NCI-H748 treated with DMSO at 0.1 percent for 48 hours (cell line): ENCODE results near the gene SEPTIN14.
"Not testable (repeated sequence)": the region's sequence is repeated elsewhere in the genome, so short reads cannot be mapped to it uniquely, and the experiment has no call there.

Source experiments
- DNase-seq: peaks from one replicate; lab custom pipeline; 2025; lab: John Stamatoyannopoulos, UW

The SEPTIN14 gene

DNA sequence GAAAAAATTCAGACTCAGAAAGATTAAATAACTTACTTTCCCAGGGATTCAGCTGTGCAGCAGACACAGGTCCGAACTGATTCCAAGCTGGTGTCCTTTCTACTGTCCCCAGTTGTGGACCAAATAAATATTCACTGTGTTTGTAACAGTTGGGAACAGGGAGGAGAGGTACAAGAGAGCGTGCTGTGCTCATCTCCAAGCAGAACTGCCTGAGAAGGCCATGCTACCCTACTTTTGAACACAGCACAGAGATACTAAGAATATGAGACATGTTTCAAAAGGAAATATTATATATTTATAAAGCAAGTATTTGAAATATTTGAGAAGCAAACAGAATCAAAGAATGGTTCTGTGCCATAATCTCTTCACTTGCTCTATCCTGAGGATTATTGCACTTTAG lies at the start of gene SEPTIN14:
TSS of gene SEPTIN14 (minus strand) at position 101 of the 400 bp plus-strand sequence. CDS start 756 bp downstream, outside the sequence.
- not testable (repeated sequence) for DNase-seq

GRCh38 chr7:55903985-55904759 lies 41.6 kb upstream of the SEPTIN14 start:
- no peak for DNase-seq

GRCh38 chr7:55901059-55901458 lies 38.5 kb upstream of the SEPTIN14 start:
- DNase-seq, result not testable (repeated sequence)

GRCh38 chr7:55898287-55898686 lies 35.7 kb upstream of the SEPTIN14 start:
- DNase-seq, result no peak

DNA sequence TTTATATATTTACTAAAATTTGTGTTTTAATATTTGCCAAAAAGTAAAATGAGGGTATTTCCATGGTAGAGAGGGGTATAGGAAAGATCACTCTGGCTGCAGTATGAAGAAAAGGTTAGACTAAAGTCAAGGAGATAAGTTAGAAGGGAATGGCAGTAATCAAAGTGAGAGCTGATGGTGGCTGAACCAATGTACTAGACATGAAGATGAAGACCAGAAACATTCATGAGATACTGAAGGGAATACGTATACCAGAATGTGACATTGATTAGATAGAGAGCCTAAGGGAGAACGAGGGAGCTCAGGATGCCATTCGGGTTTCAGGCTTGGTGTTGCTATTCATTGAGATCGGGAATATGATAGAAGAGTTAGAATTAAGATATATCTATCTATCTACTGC lies 32.5 kb upstream of the SEPTIN14 start:
- no peak for DNase-seq

- no peak for DNase-seq
These were observed 31.4 kb upstream of the SEPTIN14 start for GRCh38 chr7:55893940-55894339.

- DNase-seq, result not testable (repeated sequence)
These were observed 25.8 kb upstream of the SEPTIN14 start for GRCh38 chr7:55888378-55888777.

DNA sequence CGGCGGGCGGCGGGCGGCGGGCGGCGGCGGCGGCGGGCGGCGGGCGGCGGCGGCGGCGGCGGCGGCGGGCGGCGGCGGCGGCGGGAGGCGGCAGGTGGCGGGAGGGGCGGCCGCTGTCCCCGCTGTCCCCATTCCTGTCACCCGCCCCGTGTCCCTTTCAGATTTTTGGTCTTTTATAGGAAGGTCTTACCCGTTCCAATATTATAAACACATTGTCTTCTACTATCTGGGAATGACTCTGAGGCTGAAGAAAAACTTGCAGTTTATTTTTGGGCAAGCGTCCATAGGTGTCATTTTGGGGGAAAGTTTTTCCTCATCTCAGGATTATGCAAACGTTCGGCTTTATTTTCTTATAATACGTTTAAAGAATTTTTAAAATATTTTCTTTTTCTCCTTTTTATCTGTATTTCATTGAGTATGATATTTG lies 25.3 kb upstream of the SEPTIN14 start:
- DNase-seq, result peak; percentile 6

DNA sequence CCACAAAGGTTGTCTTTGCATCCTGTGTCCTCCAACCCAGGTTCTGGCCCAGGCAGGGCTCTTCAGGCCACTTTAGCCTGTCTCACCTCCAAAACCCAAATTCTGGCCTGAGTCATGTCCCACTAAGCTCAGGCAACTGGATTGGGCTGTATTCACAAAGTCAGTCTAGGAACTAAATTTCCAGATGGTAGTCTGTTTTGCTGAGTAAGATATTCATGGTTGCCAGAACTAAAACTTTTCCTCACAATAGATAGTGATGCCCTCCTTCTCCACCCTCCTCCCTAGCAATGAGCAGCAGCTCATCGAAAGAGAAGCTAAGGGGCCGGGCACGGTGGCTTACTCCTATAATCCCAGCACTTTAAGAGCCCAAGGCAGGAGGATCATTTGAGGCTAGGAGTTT lies 21.8 kb upstream of the SEPTIN14 start:
- DNase-seq, result no peak

- no peak for DNase-seq
These were observed 16.1 kb upstream of the SEPTIN14 start for GRCh38 chr7:55878691-55879090.

DNA sequence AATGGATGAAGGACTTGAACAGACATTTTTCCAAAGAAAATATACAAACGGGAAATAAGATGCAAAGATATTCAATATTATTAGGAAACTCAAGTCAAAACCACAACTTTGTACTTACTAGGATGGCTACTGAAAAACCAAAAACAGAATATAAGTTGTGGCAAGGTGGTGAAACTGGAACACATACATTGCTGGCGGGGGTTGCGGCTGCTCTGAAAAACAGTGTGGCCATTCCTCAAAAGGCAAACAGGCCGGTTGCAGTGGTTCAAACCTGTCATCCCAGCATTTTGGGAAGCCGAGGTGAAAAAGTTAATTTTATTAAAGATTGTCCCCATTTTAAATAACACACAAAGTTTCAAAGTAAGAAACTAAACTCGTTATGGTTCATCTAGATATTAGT lies 14.8 kb upstream of the SEPTIN14 start:
- DNase-seq, result no peak

DNA sequence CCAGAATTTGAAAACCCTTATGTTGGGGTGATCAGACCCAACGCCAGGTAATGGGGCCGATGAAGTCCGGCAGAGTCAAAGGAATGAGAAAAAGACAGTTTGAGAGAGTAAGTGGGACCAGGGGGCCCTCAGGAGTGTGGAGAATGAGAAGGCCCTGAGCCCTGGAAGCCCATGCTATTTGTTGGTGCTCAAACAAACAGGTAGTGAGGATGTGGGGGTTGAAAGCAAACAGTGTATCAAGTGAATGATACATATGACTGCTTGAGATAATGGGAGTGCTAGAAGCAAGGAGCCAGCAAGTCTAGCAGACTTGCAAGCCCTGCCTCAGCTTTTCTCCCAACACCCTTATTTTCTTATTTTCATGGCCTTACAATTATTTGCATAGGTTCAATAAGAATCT lies 11.2 kb upstream of the SEPTIN14 start:
- DNase-seq, result no peak

DNA sequence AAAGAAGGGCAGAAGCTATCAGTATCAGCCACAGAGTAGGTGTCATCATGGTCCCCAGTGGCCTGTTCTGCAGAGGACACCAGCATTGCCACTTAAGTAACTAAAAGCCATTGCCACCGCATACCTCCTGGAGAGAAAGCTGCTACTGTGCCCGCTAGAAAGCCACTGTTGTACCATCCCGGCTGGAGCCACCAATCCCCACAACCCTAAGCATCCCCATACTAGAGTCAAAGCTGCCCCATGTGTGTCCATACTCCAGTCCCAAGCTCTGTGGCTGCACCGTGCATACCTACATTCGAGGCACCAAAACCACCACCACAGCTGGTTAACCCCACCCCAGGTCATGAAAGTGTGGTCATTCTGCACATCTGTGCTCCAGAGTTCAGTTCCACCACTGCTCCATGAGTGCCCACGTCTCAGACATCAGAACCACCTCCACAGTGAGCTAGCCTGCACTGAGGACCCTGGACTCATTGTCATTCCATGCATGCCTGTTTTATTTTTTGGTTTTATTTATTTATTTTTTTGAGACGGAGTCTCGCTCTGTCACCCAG lies 9.5 kb upstream of the SEPTIN14 start:
- DNase-seq, result no peak

DNA sequence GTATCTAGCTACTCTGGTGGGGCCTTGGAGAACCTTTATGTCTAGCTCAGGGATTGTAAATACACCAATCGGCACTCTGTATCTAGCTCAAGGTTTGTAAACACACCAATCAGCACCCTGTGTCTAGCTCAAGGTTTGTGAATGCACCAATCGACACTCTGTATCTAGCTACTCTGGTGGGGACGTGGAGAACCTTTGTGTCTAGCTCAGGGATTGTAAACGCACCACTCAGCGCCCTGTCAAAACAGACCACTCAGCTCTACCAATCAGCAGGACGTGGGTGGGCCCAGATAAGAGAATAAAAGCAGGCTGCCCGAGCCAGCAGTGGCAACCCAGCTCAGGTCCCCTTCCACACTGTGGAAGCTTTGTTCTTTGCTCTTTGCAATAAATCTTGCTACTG lies 6.4 kb upstream of the SEPTIN14 start:
- DNase-seq, result not testable (repeated sequence)

DNA sequence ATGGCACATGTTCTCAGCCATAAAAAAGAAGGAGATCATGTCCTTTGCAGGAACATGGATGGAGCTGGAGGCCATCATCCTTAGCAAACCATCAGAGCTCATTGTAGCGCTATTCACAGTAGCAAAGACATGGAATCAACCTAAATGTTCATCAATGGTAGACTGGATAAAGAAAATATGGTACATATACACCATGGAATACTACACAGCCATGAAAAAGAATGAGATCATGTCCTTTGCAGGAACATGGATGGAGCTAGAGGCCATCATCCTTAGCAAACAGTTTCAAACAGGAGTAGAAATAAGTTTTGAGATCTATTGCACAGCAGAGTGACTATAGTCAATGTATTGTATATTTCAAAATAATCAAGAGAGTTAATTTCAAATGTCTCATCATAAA lies 17.4 kb downstream of the SEPTIN14 start:
- DNase-seq, result not testable (repeated sequence)

- DNase-seq, result no peak
These were observed 24.0 kb downstream of the SEPTIN14 start for GRCh38 chr7:55838595-55838994.

DNA sequence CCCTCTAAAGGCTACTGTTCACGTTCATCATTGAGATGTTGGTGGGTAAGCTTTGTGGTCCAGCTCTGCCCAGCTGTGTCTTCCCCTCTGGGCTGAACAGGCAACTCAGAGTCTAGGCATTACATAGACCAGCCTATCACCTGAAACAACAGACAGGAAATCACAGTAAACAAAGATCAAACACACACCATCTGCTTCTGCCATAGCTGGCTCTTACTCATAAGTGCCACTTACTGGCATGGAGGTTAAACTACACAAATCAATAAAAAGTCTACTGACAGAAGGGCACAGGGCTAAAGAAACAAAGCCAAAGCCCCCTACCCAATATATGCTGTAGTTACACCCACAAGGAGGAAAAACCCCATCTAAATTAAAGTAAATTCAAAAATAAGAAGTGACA lies 35.0 kb downstream of the SEPTIN14 start:
- DNase-seq, result no peak

DNA sequence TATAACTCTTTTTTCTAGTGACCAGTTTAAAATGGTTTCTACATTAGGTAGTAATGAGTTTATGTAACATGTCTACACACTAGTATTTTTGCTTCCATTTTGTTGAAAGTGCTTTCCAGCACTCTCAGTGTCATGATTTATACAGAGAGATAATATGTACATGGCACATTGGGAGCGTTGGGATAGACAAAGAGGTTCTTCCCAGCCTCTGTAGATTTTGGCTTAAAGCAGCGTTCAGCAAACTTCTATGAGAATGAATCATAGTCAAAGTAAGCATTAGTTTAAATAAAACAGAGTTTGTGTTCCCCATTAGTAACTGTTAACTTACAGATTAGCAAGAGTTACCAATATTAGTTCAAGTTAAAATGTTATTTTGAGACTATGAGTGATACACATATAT lies 43.9 kb downstream of the SEPTIN14 start:
- DNase-seq, result no peak

DNA sequence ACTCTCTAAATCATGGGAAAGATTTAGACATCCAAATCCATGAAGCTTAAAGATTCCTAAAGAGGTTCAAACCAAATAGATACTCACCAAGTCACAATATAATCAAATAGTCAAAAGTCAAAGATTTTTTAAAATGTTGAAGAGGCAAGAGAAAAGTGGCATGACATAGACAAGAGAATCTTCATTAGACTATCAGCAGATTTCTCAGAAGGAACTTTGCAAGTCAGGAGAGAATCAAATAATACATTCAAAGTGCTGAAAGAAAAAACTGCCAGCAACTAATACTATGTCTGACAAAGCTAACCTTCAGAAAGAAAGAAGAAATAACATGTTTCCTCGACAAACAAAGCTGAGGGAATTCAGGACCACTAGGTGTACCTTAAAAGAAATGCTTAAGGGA lies 65.3 kb downstream of the SEPTIN14 start:
- DNase-seq, result not testable (repeated sequence)

DNA sequence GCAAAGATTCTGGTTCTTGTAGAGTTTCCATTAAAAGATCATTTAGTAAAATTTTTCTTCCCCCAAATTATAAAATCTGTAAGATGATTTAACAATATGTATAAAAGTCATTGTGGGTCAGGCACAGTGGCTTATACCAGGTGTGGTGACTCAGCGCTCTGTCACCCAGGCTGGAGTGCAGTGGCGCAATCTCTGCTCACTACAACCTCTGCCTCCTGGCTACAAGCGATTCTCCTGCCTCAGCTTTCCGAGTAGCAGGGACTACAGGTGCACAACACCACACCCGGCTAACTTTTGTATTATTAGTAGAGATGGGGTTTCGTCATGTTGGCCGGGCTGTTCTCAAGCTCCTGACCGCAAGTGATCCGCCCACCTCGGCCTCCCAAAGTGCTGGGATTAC lies 68.0 kb downstream of the SEPTIN14 start:
- DNase-seq, result no peak

DNA sequence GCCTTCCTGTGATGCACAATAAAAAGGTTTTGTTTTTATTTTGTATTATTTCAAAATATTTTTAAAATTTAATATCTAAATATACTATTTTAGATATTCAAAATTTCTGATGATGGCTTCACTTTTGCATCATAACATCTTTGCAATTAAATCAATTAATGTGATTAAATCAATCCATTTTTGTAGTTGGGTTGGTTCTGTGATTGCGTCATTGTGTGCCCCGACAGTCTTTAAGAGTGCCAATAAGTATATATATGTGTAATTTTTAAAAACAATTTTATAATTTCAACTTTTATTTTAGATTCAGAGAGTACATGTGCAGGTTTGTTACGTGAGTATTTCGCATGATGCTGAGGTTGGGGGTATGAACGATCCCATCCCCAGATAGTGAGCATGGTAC lies 70.5 kb downstream of the SEPTIN14 start:
- no peak for DNase-seq

GRCh38 chr7:55787796-55788195 lies 74.8 kb downstream of the SEPTIN14 start:
- DNase-seq, result no peak

DNA sequence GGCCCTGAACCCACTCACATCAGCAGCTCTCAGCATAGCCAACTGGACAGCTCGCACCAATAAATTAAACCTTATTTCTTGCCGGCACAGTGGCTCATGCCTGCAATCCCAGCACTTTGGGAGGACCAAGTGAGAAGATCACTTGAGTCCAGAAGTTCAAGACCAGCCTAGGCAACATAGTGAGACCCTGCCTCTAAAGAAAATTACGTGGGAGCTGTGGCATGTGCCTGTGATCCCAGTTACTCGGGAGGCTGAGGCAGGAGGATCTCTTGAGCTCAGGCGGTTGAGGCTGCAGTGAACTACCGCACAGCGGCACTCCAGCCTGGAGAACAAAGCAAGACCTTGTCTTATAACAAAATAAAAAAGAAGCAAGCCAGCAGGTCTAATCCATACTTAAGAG lies 75.7 kb downstream of the SEPTIN14 start:
- DNase-seq, result no peak

GRCh38 chr7:55785444-55785843 lies 77.1 kb downstream of the SEPTIN14 start:
- not testable (repeated sequence) for DNase-seq
